ENCODE measurements around the gene OTULINL.

OTULINL gene

DNA sequence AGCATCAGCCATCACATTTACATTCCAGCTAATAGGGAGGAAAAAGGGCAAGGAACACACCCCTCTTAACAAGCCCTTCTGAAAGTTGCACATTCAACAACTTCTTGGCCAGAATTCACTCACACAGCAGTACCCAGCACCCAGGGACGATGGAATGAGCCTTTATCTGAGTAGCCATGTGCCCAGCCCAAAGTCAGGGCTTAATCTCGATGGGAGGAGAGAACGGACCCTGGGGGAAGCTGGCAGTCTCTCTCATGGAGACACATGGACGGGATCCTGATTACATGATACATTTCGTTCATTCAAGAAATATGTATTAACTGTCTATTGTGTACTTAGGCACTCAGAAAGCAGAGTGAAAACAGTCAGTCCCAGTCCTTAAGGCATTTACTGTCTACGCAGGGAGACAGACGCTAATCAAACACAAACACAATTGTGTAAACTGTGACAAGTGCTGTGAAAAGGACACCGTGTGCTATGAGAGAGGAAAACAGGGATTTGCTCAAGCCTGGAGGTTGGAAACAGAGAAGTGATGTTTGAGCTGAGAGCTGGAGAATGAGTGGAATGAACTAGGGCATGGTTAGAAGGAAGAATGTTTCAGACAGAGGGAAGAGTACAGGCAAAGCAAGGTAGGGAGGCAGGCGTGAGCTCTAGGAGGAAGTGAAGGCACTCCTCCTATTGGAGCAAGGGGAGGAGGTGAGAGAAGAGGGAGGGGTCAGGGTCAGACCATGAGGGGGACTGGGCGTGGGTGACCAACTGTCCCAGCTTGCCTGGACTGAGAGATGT, 7.4 kb downstream of the OTULINL start:
- Histone ChIP-seq H3K9me3 (ENCODE audit: insufficient read depth, low read depth, low read length) (peaks cover 12% of the 10 kb centered on the region), H3K4me1 (ENCODE audit: insufficient read depth, low read length) (no peaks in the 10 kb centered on the region), H3K27me3 (ENCODE audit: insufficient read depth, low read length) (peaks cover 2% of the 10 kb centered on the region), H3K36me3 (ENCODE audit: insufficient read depth, low read length) (no peaks in the 10 kb centered on the region), H3K4me3 (ENCODE audit: low read length) (no peak overlapping the region), H3K27ac (ENCODE audit: low read depth, low read length) (no peak overlapping the region), H3K9ac (ENCODE audit: low read depth, low read length) (no peak overlapping the region)
- 82% methylated on average over 10 of the region's 10 CpGs for WGBS

DNA sequence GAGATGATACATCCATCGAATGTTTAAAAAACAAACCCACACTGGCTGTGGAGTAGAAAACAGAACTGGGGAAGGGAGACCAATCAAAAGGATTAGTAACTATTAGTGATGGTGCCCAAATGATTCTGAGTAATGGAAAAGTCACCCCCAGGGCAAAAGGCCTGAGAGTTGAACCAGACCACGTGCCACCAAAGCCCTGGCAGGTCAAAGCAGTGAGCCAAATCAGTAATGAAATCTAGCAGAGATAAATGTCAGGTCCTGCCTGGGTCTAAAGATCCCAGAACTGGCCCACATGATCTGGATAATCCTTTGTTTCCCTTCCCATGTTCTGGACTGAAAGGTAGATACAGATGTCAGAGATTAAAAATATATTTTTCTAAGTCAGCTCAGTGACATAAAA, 9.4 kb downstream of the OTULINL start:
- no peaks in the 10 kb centered on the region for H3K36me3 ChIP-seq (ENCODE audit: insufficient read depth, low read length)
- no peaks in the 10 kb centered on the region for H3K4me1 ChIP-seq (ENCODE audit: insufficient read depth, low read length)
- H3K27ac ChIP-seq (ENCODE audit: low read depth, low read length): no peak overlapping the region
- H3K27me3 ChIP-seq (ENCODE audit: insufficient read depth, low read length): no peaks in the 10 kb centered on the region
- H3K4me3 ChIP-seq (ENCODE audit: low read length): no peak overlapping the region
- H3K9me3 ChIP-seq (ENCODE audit: insufficient read depth, low read depth, low read length): peaks cover 8% of the 10 kb centered on the region
- H3K9ac ChIP-seq (ENCODE audit: low read depth, low read length): no peak overlapping the region
- WGBS: 87% methylated on average over 2 of the region's 2 CpGs

DNA sequence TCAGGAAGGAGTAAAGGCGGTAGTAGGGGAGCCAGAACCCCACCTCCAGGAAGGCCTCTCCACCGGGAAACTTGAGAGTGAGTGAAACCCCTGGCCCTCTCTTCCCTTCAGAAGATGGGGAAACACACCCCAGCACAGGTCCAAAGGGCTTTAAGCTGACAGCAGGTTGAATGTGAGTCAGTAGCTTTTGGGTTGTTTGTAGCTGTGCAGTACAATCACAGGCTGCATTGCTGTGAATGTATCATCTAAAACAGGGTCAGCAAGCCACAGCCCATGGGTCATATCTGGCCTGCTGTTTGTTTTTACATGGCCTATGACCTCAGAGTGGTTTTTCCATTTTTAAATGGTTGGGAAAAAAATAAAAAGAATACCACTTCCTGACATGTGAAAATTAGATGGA, 10.0 kb downstream of the OTULINL start:
- Histone ChIP-seq H3K36me3 (ENCODE audit: insufficient read depth, low read length) (no peaks in the 10 kb centered on the region), H3K4me1 (ENCODE audit: insufficient read depth, low read length) (no peaks in the 10 kb centered on the region), H3K27ac (ENCODE audit: low read depth, low read length) (no peak overlapping the region), H3K4me3 (ENCODE audit: low read length) (no peak overlapping the region), H3K27me3 (ENCODE audit: insufficient read depth, low read length) (no peaks in the 10 kb centered on the region), H3K9ac (ENCODE audit: low read depth, low read length) (no peak overlapping the region), H3K9me3 (ENCODE audit: insufficient read depth, low read depth, low read length) (peaks cover 4% of the 10 kb centered on the region; the same call in 1 of the 2 replicates)
- 96% methylated on average over 2 of the region's 2 CpGs for WGBS

GRCh38 chr5:14593326-14594021, 11.9 kb downstream of the OTULINL start:
- H3K4me3 ChIP-seq (ENCODE audit: low read length): no peak overlapping the region

DNA sequence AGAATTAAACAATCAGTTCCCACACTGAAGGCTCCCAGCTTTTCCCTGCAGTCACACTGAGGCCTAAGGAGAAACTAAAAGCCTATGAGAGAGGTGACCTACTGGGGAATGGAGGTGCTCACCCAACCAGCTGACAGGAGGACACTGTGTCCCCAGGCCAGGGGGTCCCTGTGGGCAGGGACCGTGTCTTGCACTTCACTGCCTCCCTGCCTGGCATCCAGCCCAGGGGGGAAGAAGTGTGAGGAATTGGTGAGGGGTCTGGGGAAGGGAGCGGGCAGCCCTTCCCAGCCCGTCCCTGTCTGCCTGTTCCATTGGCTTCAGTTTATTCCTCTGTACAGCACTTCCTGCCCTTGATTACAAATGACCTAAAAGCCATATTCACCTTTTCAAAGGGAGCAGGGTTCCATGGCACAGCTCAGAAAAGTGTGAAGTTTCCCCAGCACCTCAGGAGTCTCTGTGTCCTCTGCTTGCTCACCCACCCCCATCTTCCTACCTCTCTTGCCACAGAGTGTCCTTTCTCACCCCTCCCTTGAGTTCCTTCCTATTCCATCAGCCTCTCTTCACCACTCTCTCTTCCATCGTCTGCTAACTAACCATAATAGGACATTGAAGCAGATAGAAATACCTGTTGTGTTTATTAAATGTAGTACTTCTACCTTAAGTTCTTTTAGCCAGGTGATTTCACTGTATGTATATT, 12.9 kb downstream of the OTULINL start:
- H3K27me3 ChIP-seq (ENCODE audit: insufficient read depth, low read length): no peaks in the 10 kb centered on the region
- H3K27ac ChIP-seq (ENCODE audit: low read depth, low read length): no peak overlapping the region
- H3K9me3 ChIP-seq (ENCODE audit: insufficient read depth, low read depth, low read length): no peaks in the 10 kb centered on the region
- 85% methylated on average over 4 of the region's 4 CpGs for WGBS
- H3K4me3 ChIP-seq (ENCODE audit: low read length): no peak overlapping the region
- no peak overlapping the region for H3K9ac ChIP-seq (ENCODE audit: low read depth, low read length)
- H3K4me1 ChIP-seq (ENCODE audit: insufficient read depth, low read length): no peaks in the 10 kb centered on the region
- no peaks in the 10 kb centered on the region for H3K36me3 ChIP-seq (ENCODE audit: insufficient read depth, low read length)

More at GRCh38 chr5:14593326-14594021, 11.9 kb downstream of the OTULINL start:
- H3K27ac ChIP-seq (ENCODE audit: low read depth, low read length): no peak overlapping the region
- H3K9ac ChIP-seq (ENCODE audit: low read depth, low read length): no peak overlapping the region
- no peaks in the 10 kb centered on the region for H3K9me3 ChIP-seq (ENCODE audit: insufficient read depth, low read depth, low read length)
- no peaks in the 10 kb centered on the region for H3K27me3 ChIP-seq (ENCODE audit: insufficient read depth, low read length)
- H3K36me3 ChIP-seq (ENCODE audit: insufficient read depth, low read length): no peaks in the 10 kb centered on the region
- 100% methylated on average over 3 of the region's 4 CpGs for WGBS
- H3K4me1 ChIP-seq (ENCODE audit: insufficient read depth, low read length): no peaks in the 10 kb centered on the region

DNA sequence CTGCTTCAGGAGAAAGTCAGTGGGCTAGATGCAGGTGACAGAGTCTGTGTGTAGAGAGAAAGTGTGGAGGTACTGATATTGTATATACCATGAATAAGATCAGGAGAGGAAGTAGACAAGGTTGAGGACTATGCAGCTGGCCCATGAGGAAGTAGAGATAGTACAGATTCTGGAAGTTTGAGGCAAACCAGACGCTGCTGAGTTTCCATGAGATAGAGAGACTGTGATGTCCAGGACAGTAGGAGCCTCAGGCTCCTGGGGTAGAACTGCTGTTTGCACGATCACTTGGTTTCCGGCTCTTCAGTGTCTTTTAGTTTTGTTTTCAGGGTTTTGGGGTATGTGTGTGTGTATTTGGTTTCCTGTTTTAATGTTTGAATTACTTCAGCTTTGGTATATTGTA, 13.6 kb downstream of the OTULINL start:
- Histone ChIP-seq H3K9ac (ENCODE audit: low read depth, low read length) (no peak overlapping the region), H3K36me3 (ENCODE audit: insufficient read depth, low read length) (no peaks in the 10 kb centered on the region), H3K27me3 (ENCODE audit: insufficient read depth, low read length) (no peaks in the 10 kb centered on the region), H3K4me1 (ENCODE audit: insufficient read depth, low read length) (no peaks in the 10 kb centered on the region), H3K27ac (ENCODE audit: low read depth, low read length) (no peak overlapping the region), H3K4me3 (ENCODE audit: low read length) (no peak overlapping the region), H3K9me3 (ENCODE audit: insufficient read depth, low read depth, low read length) (no peaks in the 10 kb centered on the region)
- 94% methylated on average over 3 of the region's 3 CpGs for WGBS

DNA sequence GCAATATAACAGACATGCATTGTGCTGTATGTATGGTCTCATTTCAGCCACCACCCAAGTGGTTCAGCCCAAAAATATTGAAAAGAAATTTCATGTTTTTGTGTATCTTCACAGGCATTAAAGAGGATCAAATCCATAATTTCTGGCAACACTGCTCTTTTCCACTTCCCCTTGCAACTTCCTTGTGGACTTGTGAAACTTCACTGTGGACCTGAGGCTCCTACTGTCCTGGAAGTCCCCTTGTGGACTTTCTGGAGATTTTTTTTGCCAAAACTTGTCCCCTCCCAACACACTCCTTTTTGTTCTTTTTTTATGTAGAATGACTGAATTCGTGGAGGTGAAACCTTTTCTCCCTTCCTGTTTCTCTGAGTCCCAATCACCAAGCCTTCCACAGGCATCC, 14.3 kb downstream of the OTULINL start:
- no CpG with 5 or more reads among the region's 1 CpG for WGBS
- no peak overlapping the region for H3K9ac ChIP-seq (ENCODE audit: low read depth, low read length)
- H3K4me3 ChIP-seq (ENCODE audit: low read length): no peak overlapping the region
- H3K27ac ChIP-seq (ENCODE audit: low read depth, low read length): no peak overlapping the region
- H3K27me3 ChIP-seq (ENCODE audit: insufficient read depth, low read length): no peaks in the 10 kb centered on the region
- H3K4me1 ChIP-seq (ENCODE audit: insufficient read depth, low read length): no peaks in the 10 kb centered on the region
- H3K36me3 ChIP-seq (ENCODE audit: insufficient read depth, low read length): no peaks in the 10 kb centered on the region
- no peaks in the 10 kb centered on the region for H3K9me3 ChIP-seq (ENCODE audit: insufficient read depth, low read depth, low read length)

- Histone ChIP-seq H3K27ac (ENCODE audit: low read depth, low read length) (no peak overlapping the region), H3K36me3 (ENCODE audit: insufficient read depth, low read length) (no peaks in the 10 kb centered on the region), H3K9ac (ENCODE audit: low read depth, low read length) (no peak overlapping the region), H3K4me3 (ENCODE audit: low read length) (no peak overlapping the region), H3K27me3 (ENCODE audit: insufficient read depth, low read length) (no peaks in the 10 kb centered on the region), H3K4me1 (ENCODE audit: insufficient read depth, low read length) (no peaks in the 10 kb centered on the region), H3K9me3 (ENCODE audit: insufficient read depth, low read depth, low read length) (no peaks in the 10 kb centered on the region)
- no CpG with 5 or more reads among the region's 1 CpG for WGBS
Observed at GRCh38 chr5:14597080-14597479, 15.5 kb downstream of the OTULINL start.

- H3K4me1 ChIP-seq (ENCODE audit: insufficient read depth, low read length): no peaks in the 10 kb centered on the region
- H3K27me3 ChIP-seq (ENCODE audit: insufficient read depth, low read length): no peaks in the 10 kb centered on the region
- no peak overlapping the region for H3K4me3 ChIP-seq (ENCODE audit: low read length)
- no peaks in the 10 kb centered on the region for H3K9me3 ChIP-seq (ENCODE audit: insufficient read depth, low read depth, low read length)
- H3K27ac ChIP-seq (ENCODE audit: low read depth, low read length): no peak overlapping the region
- 98% methylated on average over 2 of the region's 2 CpGs for WGBS
- H3K9ac ChIP-seq (ENCODE audit: low read depth, low read length): no peak overlapping the region
- no peaks in the 10 kb centered on the region for H3K36me3 ChIP-seq (ENCODE audit: insufficient read depth, low read length)
Observed at GRCh38 chr5:14598225-14598624, 16.6 kb downstream of the OTULINL start.

DNA sequence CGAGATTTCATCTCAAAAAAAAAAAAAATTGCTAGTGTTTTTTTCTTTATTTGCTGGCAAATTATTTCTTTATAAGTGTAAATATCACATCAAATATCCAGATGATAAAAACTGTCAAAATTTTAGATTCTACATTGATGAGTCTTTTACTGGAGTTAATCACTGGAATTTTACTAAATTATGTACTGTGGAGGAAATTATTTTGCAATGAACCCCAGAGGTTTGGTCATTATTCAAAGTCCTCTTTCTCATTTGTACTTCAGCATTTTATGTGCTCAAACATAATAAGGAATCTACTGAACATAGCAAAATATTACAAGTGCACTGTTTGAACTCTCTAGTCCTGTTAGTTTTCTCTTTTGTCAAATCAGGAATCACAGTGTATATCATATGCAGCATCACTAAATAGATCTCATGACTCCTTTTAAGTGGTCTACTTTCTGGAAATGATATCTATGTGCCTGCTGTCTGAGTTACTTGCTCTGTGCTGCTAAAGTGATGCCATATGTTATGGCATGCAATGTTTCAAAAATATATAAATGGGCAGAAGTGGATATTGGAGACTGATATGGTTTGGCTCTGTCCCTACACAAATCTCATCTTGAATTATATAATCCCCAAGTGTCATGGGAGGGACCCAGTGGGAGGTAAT, 18.0 kb downstream of the OTULINL start:
- no CpG with 5 or more reads among the region's 1 CpG for WGBS
- Histone ChIP-seq H3K9ac (ENCODE audit: low read depth, low read length) (no peak overlapping the region), H3K4me1 (ENCODE audit: insufficient read depth, low read length) (no peaks in the 10 kb centered on the region), H3K36me3 (ENCODE audit: insufficient read depth, low read length) (no peaks in the 10 kb centered on the region), H3K4me3 (ENCODE audit: low read length) (no peak overlapping the region), H3K9me3 (ENCODE audit: insufficient read depth, low read depth, low read length) (no peaks in the 10 kb centered on the region), H3K27me3 (ENCODE audit: insufficient read depth, low read length) (no peaks in the 10 kb centered on the region), H3K27ac (ENCODE audit: low read depth, low read length) (no peak overlapping the region)

DNA sequence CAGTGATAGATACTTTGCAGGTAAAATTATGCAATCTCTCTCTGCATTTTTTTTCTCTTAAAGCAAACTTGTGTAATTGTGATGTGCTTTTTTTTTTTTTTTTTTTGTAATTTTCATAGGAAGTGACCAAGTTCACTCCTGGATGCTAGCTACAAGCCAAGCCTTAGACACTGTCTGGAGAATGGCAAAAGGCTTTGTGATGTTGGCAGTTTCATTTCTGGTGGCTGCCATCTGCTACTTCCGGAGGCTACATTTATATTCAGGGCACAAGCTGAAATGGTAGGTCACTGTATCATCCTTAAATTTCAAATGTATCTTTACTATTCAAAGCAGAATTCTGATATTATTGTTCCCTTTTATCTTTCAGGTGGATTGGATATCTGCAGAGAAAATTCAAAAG, 19.3 kb downstream of the OTULINL start:
- Histone ChIP-seq H3K27ac (ENCODE audit: low read depth, low read length) (no peak overlapping the region), H3K4me1 (ENCODE audit: insufficient read depth, low read length) (no peaks in the 10 kb centered on the region), H3K36me3 (ENCODE audit: insufficient read depth, low read length) (no peaks in the 10 kb centered on the region), H3K4me3 (ENCODE audit: low read length) (no peak overlapping the region), H3K9me3 (ENCODE audit: insufficient read depth, low read depth, low read length) (no peaks in the 10 kb centered on the region), H3K9ac (ENCODE audit: low read depth, low read length) (no peak overlapping the region), H3K27me3 (ENCODE audit: insufficient read depth, low read length) (no peaks in the 10 kb centered on the region)
- WGBS: 91% methylated on average over 1 of the region's 1 CpG

Data from HUES64 (cell line).